MM.1S (cell line): ENCODE data around the gene NR4A2.

Source experiments
- EZH2 ChIP-seq: fragments of 300-600 bp; sonication (generic); optimal IDR thresholded peaks from 2 replicates; pipeline ENCODE3; 2017; ENCODE audit warnings: low read depth, mild to moderate bottlenecking, antibody characterized with exemption, low read length, mixed read lengths
- TF ChIP-seq, protein P1 (sequence below): fragments of 300-600 bp; sonication (generic); IDR thresholded peaks from 2 replicates; pipeline ENCODE4 v1.5.1; 2016; ENCODE audit warnings: antibody characterized with exemption, low read length, mixed read lengths

DNA sequence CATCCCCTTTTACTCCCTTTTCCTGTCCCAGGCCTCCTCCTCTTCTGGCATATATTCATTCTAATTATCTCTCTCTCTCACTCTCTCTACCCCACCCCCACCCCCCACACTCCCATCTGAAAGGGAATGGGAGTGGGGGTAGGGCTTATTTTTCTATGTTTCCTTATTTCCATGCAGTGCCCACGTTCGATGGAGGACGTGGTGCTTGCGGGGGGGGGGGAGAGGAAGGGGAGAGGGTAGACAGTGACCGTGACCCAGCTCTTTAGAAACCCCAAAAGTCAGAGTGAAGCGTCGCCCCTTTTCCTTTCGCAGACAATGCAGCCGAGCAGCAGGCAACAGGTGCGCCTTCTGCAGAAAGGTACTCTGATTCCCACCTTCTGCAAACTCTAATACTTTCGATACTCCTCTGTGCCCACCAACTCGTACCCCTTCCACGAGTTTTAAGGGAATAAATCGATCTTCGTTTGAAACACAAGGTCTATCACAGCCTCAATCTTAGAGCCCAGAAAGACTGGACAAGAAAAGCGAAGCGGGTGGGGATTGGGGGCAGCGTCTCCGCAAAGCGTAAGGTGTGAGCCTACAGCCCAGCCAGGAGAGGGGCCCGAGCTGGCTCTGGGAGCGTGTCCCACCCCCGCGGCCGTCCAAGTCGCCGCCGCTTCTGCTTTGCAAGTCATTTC lies 891 bp upstream of the NR4A2 start:
- no peak for TF ChIP-seq EZH2
- TF ChIP-seq, protein P1, sequence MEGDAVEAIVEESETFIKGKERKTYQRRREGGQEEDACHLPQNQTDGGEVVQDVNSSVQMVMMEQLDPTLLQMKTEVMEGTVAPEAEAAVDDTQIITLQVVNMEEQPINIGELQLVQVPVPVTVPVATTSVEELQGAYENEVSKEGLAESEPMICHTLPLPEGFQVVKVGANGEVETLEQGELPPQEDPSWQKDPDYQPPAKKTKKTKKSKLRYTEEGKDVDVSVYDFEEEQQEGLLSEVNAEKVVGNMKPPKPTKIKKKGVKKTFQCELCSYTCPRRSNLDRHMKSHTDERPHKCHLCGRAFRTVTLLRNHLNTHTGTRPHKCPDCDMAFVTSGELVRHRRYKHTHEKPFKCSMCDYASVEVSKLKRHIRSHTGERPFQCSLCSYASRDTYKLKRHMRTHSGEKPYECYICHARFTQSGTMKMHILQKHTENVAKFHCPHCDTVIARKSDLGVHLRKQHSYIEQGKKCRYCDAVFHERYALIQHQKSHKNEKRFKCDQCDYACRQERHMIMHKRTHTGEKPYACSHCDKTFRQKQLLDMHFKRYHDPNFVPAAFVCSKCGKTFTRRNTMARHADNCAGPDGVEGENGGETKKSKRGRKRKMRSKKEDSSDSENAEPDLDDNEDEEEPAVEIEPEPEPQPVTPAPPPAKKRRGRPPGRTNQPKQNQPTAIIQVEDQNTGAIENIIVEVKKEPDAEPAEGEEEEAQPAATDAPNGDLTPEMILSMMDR = no peak
